ENCODE results near the gene TTC33.

Gene TTC33

GRCh38 chr5:40559306-40559705 is 196.5 kb downstream of the TTC33 start:
- FAIRE-seq: no peak

- FAIRE-seq: no peak
These were observed 198.3 kb downstream of the TTC33 start for GRCh38 chr5:40557501-40557900.

- FAIRE-seq: no peak
These were observed 198.9 kb downstream of the TTC33 start for GRCh38 chr5:40556811-40557210.

- no peak for FAIRE-seq
These were observed 199.9 kb downstream of the TTC33 start for GRCh38 chr5:40555886-40556285.

- no peak for FAIRE-seq
These were observed 200.9 kb downstream of the TTC33 start for GRCh38 chr5:40554813-40555212.

- FAIRE-seq: no peak
These were observed 201.7 kb downstream of the TTC33 start for GRCh38 chr5:40554054-40554453.

- FAIRE-seq: no peak
These were observed 202.8 kb downstream of the TTC33 start for GRCh38 chr5:40552981-40553380.

- no peak for FAIRE-seq
These were observed 204.0 kb downstream of the TTC33 start for GRCh38 chr5:40551496-40552491.

- FAIRE-seq: no peak
These were observed 205.3 kb downstream of the TTC33 start for GRCh38 chr5:40550481-40550880.

- FAIRE-seq: no peak
These were observed 206.1 kb downstream of the TTC33 start for GRCh38 chr5:40549616-40550015.

GRCh38 chr5:40547994-40548575 is 207.7 kb downstream of the TTC33 start:
- no peak for FAIRE-seq

GRCh38 chr5:40547557-40547956 is 208.2 kb downstream of the TTC33 start:
- no peak for FAIRE-seq

- no peak for FAIRE-seq
These were observed 215.5 kb downstream of the TTC33 start for GRCh38 chr5:40540301-40540700.

- FAIRE-seq: no peak
These were observed 231.1 kb downstream of the TTC33 start for GRCh38 chr5:40524677-40525076.

GRCh38 chr5:40521925-40522324 is 233.8 kb downstream of the TTC33 start:
- FAIRE-seq: no peak

GRCh38 chr5:40521108-40521785 is 234.5 kb downstream of the TTC33 start:
- FAIRE-seq: no peak

- no peak for FAIRE-seq
These were observed 237.3 kb downstream of the TTC33 start for GRCh38 chr5:40518485-40518917.

GRCh38 chr5:40515476-40515875 is 240.3 kb downstream of the TTC33 start:
- FAIRE-seq: no peak

GRCh38 chr5:40514976-40515375 is 240.8 kb downstream of the TTC33 start:
- FAIRE-seq: no peak

- no peak for FAIRE-seq
These were observed 244.0 kb downstream of the TTC33 start for GRCh38 chr5:40511801-40512200.

- FAIRE-seq: no peak
These were observed 248.7 kb downstream of the TTC33 start for GRCh38 chr5:40507095-40507494.

GRCh38 chr5:40505031-40505430 is 250.7 kb downstream of the TTC33 start:
- FAIRE-seq: no peak

- no peak for FAIRE-seq
These were observed 252.3 kb downstream of the TTC33 start for GRCh38 chr5:40503439-40503838.

- FAIRE-seq: no peak
These were observed 253.0 kb downstream of the TTC33 start for GRCh38 chr5:40502736-40503135.
